Stimulated activated CD8-positive, alpha-beta memory T cell treated with anti-CD3 and anti-CD28 coated beads, Interleukin-7, amount 100 ng/mL, for 48 hours (primary cell): ENCODE measurements around the gene MRPL28.
A peak's percentile ranks its signal among the peaks of the same experiment; 100 is the strongest.
"Not testable (repeated sequence)": the region's sequence is repeated elsewhere in the genome, so short reads cannot be mapped to it uniquely, and the experiment has no call there.

ENCODE experiments used
- DNase-seq, 2 donors: peaks; one replicate each; pipeline ENCODE4 v3.0.0-alpha.2; 2020; ENCODE audit warnings: low read depth in 1 of 2; ENCODE audit errors: extremely low read depth in 1 of 2

Gene MRPL28

DNA sequence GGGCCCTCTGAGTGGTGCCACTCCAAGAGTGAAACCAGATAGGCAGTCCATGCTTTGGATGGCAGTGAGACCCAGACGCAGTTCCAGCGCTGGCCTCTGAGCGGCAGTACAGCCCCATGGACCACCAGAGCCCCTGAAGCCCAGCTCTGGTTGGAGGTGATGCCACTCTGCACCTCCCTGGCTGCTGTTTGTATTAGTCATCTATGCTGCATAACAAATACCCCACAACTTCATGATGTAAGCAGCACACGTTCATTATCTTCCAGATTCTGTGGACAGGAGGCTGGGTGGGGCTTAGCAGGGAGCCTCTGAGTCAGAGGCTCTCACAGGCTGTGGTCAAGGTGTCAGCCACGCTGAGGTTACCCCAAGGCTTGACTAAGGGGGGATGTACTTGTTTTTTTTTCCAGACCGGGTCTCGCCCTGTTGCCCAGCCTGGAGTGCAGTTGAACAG lies 21.6 kb upstream of the MRPL28 start:
- DNase-seq, result peak; percentile 83 to 87

- no peak for DNase-seq
These were observed 19.0 kb upstream of the MRPL28 start for GRCh38 chr16:389352-389751.

GRCh38 chr16:387761-388666 lies 17.7 kb upstream of the MRPL28 start:
- DNase-seq, result not testable (repeated sequence)

DNA sequence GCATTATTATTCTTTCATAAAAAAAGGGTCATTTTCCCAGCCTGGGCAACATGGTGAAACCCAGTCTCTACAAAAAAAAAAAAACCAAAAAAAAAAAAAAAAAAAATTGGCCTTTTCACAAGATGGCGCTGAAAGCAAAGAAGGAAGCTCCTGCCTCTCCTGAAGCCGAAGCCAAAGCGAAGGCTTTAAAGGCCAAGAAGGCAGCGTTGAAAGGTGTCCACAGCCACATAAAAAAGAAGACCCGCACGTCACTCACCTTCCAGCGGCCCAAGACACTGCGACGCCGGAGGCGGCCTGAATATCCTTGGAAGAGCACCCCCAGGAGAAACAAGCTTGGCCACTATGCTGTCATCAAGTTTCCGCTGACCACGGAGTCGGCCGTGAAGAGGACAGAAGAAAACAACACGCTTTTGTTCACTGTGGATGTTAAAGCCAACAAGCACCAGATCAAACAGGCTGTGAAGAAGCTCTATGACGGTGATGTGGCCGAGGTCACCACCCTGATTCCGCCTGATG lies 16.4 kb upstream of the MRPL28 start:
- no peak for DNase-seq

GRCh38 chr16:383326-384051 lies 13.2 kb upstream of the MRPL28 start:
- peak in 1 of 2 donors; percentile 33 for DNase-seq

DNA sequence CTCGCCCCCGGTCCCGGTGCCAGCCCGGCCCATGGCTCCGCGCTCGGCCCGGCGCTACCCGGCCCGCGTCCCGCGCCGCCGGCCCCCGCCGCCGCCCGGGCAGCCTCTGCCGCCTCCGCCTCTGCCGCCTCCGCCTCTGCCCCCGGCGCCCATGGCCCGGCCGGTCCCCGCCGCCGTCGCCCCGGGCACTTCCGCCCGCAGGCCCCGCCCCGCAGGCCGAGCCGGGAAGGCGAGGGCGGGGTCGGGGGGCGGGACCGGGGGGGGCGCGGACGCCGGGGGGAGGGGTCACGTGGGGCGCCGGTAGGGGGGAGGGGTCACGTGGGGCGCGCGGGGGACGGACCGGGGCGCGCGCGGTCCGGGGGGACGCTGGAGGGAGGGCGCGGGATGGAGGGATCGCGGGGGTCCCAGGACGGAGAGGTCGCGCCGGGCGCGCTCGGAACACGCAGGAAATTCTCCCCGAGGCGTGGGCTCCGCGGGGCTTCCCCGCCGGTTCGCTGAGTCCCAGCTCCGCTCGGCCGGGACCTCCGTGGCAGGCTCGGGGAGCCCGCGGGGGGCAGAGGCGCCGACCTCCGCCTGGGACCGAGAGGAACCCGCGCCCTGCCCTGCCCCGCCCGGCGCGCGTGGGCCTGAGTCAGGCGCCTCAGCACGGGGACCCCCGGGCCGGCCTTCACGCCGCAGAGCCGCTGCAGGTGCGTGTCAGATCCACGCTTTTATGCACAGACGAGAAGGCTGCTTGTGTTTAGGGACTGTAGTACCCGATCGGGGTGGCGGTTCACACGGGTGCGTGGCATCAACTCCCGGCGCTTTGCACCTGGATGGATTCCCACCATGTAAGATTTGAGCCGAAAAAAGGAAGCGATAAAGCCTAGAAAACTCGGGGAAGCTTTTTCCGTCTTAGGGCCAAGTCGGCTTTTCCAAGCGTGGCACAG lies 11.7 kb upstream of the MRPL28 start, which contains the start of gene PGAP6:
Gene PGAP6 (minus strand): TSS at position 190 of the 929 bp plus-strand sequence. CDS start 157 bp downstream, at position 33.
- DNase-seq, result peak in 1 of 2 donors; percentile 34

DNA sequence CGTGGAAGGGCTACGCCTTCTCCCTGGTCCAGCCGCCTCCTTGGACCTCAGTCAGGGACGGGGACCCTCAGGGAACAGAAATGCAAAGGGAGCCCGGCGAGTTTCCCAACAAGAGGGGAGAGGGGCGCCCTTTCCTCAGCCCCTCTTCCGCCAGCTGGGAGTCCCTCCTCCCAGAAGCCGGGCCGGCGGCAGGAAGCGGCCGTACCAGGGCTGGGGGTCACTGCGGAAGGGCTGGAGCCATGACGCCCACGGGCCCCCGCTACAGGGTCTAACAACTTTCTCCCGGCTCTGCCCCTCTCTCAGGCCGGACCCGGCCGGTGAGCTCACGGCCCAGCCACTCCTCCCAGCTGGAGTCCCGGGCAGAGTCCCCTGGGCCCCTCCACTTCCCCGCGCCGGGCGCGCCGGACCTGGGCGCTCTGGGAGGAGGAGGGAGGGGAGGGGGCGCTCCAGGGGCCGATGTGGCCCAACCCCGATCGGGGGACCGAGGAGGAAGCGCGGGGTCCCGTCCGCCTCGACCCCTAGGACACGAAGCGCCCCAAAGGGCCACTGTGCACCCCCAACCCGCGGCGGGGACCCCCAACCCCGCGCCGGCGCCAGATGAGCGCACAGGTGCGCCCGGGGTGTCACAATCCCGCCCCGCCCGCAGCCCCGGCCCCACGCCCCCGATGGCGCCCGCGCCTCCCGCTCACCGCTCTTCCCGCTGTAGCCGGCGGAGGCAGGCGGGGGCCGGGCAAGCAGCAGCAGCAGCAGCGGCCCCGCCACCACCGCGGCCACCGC lies 10.9 kb upstream of the MRPL28 start:
- DNase-seq, result no peak

DNA sequence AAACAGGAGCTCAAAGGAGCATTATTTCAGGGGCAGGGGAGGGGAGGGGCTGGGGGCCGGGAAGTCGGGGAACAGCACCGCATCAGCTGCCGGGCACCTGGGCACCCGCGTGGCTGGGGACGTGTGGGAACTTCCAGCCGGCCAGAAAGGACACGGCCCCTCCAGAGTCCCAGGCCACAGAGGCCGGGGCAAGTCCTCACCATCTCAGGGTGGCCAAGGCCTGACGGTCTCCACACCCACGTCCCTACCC lies 10.3 kb upstream of the MRPL28 start:
- no peak for DNase-seq

DNA sequence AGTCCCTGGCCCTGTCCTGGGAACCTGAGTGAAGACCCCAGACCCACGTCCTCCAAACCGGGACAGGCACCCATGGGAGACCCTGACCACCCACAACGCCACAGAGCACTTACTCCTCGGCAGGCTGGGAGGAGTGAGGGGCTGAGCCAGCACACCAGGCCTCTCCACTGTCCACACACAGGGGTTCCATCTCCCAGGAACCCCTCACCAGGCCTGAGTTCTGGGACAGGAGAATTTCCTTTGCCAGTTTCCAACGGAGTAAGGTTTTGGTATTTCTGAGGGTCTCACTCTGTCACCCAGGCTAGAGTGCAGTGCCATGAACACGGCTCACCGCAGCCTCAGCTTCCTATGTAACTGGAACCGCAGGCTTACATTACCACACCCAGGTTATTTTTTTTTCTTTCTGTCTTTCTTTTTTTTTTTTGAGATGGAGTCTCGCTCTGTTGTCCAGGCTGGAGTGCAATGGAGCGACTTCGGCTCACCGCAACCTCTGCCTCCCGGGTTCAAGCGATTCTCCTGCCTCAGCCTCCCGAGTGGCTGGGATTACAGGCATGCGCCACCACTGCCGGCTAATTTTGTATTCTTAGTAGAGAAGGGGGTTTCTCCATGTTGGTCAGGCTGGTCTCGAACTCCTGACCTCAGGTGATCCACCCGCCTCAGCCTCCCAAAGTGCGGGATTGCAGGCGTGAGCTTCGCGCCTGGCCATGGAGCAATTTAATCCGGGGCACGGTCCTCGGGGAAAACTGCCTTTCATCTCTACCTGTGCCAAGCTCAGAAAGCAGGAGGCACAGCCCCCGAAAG lies 9.8 kb upstream of the MRPL28 start:
- DNase-seq, result no peak

DNA sequence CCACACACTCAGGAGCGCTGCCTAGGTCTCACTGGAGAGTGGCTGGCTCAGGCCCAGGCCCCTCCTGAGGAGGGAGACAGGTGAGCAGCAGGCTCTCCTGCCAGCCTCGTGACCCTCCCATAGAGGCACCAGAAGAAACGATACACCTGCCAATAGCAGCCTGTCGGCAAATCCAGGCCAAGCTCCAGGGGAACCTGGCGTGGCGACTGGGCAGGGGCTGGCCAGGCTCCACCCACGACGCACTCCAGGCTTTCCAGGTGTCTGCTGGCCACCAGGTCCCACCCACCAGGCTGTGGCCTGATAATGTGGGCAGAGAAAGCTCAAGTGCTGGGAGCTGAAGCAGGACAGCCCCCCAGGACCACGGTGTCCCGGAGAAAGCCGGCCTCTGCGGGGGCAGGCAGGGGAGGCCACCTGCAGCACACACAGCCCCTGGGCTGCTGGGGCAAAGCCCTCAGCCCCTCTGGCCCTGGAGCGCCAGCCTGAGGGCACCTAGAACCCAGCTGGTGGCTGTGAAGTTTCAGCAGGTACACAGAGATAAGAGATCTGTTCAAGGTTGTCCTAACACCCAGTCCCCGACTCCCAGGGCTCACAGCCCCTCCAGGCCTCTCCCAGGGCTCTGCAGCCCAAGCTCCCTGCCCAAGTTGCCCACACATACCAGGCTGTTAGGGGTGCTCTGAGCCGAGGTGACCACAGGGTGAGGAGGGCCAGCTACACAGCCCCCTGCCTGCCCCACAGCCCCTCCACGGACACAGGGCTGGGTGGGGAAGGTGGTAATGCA lies 9.0 kb upstream of the MRPL28 start:
- DNase-seq, result no peak

GRCh38 chr16:378821-379182 lies 8.5 kb upstream of the MRPL28 start:
- DNase-seq, result no peak

DNA sequence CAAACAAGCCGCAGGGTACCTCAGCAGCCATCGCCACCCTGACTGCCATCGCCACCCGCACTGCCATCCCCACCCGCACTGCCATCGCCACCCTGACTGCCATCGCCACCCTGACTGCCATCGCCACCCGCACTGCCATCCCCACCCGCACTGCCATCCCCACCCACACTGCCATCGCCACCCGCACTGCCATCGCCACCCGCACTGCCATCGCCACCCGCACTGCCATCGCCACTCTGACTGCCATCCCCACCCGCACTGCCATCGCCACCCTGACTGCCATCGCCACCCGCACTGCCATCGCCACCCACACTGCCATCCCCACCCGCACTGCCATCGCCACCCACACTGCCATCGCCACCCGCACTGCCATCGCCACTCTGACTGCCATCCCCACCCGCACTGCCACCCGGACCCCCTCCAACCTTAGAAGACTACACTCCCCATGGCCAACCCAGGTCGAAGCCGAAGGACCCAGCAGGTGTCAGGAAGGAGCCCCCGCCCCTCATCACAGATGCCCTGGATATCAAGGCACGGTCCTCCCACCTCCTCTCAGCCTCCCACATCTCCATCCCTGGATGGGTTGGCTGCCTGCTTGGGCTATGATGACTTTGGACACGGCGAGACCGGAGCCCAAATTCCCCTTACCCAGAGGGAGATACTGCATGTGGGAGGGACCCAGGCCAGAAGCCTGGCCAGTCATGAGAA lies 7.9 kb upstream of the MRPL28 start:
- not testable (repeated sequence) for DNase-seq

GRCh38 chr16:377419-377951 lies 7.1 kb upstream of the MRPL28 start:
- no peak for DNase-seq

DNA sequence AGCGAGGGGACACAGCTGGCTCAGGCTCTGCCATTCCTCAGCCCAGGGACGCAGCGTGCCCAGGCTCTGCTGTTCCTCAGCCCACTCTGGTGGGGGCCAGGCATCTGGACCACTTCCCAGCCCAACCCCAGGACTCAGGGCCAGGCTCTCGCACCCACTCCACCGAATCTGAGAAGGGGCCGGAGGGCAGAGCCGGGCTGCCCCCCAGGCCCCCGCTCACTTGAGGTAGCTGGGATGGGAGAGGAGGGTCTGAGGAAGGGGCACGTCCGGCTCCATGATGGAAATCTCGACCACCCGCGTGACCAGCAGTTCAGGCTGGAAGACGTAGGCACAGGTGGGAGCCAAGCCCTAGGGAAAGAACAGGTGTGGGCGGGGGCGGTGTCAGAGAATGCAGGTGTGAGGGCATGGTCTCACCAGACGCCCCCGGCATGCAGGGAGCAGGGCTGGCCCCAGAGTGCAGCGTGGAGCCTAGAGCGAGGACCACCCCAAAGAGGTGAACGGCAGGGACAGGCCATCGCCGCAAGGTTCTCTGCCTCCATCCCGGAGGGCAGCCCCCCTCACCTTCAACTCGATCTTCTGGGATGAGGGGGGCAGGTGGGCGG lies 6.6 kb upstream of the MRPL28 start:
- DNase-seq, result no peak

- DNase-seq, result no peak
These were observed 5.8 kb upstream of the MRPL28 start for GRCh38 chr16:375927-376816.

DNA sequence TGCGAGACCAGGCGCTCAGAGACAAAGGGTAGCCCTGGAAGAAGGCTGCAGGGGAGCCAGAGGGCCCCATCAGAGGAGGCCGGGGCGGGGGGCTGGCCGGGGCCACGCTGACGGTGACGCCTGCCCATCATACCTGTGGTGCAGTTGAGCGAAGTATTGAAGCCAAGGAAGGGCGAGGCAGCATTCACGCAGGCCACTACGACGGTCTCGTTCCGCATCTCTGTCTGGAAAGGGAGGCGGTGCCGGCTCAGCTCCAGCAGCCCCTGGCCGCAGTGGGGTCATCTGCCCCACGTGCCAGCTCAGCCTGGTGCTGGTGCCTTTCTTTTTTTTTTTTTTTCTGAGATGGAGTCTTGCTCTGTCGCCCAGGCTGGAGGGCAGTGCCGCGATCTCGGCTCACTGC lies 4.9 kb upstream of the MRPL28 start:
- no peak for DNase-seq
